Nephron (organoid): ENCODE results near the gene RBM23.
"Not testable (repeated sequence)": the region's sequence is repeated elsewhere in the genome, so short reads cannot be mapped to it uniquely, and the experiment has no call there.

Experiments
- H3K27ac Mint-ChIP-seq, 3 experiments: 2 replicates each; pipeline ENCODE4 v1.8.0; 2020; ENCODE audit warnings: mixed read lengths in 3 of 3, mild to moderate bottlenecking in 2 of 3, moderate library complexity in 1 of 3
- H3K27me3 Mint-ChIP-seq: 2 replicates; pipeline ENCODE4 v1.8.0; 2021; ENCODE audit warnings: low read depth, mild to moderate bottlenecking, moderate library complexity, mixed read lengths
- H3K36me3 Mint-ChIP-seq: 2 replicates; pipeline ENCODE4 v1.8.0; 2020; ENCODE audit warnings: low read depth, mixed read lengths
- H3K4me1 Mint-ChIP-seq: 2 replicates; pipeline ENCODE4 v1.8.0; 2020; ENCODE audit warnings: mixed read lengths
- H3K4me3 Mint-ChIP-seq, 3 experiments: 2 replicates each; pipeline ENCODE4 v1.8.0; 2020; ENCODE audit warnings: mild to moderate bottlenecking in 3 of 3, mixed read lengths in 3 of 3, moderate library complexity in 2 of 3
- H3K9me3 Mint-ChIP-seq: 2 replicates; pipeline ENCODE4 v1.8.0; 2020; ENCODE audit warnings: mixed read lengths
- CTCF ChIP-seq, 3 experiments: fragments of 200-600 bp; sonication (generic); IDR thresholded peaks; one replicate each; pipeline ENCODE4 v1.5.0; 2021; ENCODE audit warnings: antibody characterized with exemption in 3 of 3; ENCODE audit not compliant: unreplicated experiment in 3 of 3

RBM23 gene

GRCh38 chr14:22952418-22952817 is 33.5 kb upstream of the RBM23 start:
- no peak overlapping the region for H3K27ac Mint-ChIP-seq
- H3K36me3 Mint-ChIP-seq = peaks cover 27% of the 10 kb centered on the region
- no peaks in the 10 kb centered on the region for H3K9me3 Mint-ChIP-seq
- TF ChIP-seq CTCF (IDR thresholded peaks at IDR 0.05; ENCODE audit: unreplicated experiment in 3 of 3) = no peak
- H3K4me3 Mint-ChIP-seq = no peak overlapping the region
- H3K4me1 Mint-ChIP-seq = peaks cover 16% of the 10 kb centered on the region
- H3K27me3 Mint-ChIP-seq = no peaks in the 10 kb centered on the region

- not testable (repeated sequence) for H3K27me3 Mint-ChIP-seq, H3K27ac Mint-ChIP-seq, H3K4me3 Mint-ChIP-seq, H3K9me3 Mint-ChIP-seq
- peaks cover 32% of the 10 kb centered on the region for H3K36me3 Mint-ChIP-seq
- peaks cover 16% of the 10 kb centered on the region for H3K4me1 Mint-ChIP-seq
Observed at GRCh38 chr14:22951795-22952194, 32.8 kb upstream of the RBM23 start.

GRCh38 chr14:22945642-22946041 is 26.7 kb upstream of the RBM23 start:
- Mint-ChIP-seq H3K27me3 (no peaks in the 10 kb centered on the region), H3K27ac (no peak overlapping the region), H3K36me3 (peaks cover 41% of the 10 kb centered on the region), H3K4me1 (no peaks in the 10 kb centered on the region), H3K4me3 (no peak overlapping the region), H3K9me3 (no peaks in the 10 kb centered on the region)
- TF ChIP-seq CTCF (IDR thresholded peaks at IDR 0.05; ENCODE audit: unreplicated experiment in 3 of 3) = no peak

GRCh38 chr14:22939684-22940083 is 20.7 kb upstream of the RBM23 start:
- peaks cover 22% of the 10 kb centered on the region for H3K36me3 Mint-ChIP-seq
- H3K4me3 Mint-ChIP-seq = no peak overlapping the region
- no peaks in the 10 kb centered on the region for H3K4me1 Mint-ChIP-seq
- no peaks in the 10 kb centered on the region for H3K9me3 Mint-ChIP-seq
- H3K27me3 Mint-ChIP-seq = no peaks in the 10 kb centered on the region
- TF ChIP-seq CTCF (IDR thresholded peaks at IDR 0.05; ENCODE audit: unreplicated experiment in 3 of 3) = no peak
- H3K27ac Mint-ChIP-seq = no peak overlapping the region

DNA sequence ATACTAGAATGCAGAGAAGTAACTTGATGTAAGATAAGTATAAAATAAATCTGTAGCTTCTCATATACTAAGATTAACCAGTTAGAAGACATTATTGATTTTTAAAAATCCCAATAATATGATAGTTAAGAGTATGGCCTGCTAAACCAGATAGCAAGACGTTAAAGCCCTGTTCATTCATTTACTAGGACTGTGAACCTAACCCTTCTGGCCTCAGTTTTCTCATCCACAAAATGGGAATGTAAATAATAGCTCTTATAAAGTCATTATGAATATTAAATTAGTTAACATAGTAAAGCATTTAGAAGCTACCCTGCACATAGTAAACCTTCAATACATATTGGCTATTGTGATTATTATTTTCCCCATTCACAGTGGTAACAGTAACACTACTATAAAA is 16.2 kb upstream of the RBM23 start:
- Mint-ChIP-seq H3K27ac (no peak overlapping the region), H3K4me1 (no peaks in the 10 kb centered on the region), H3K36me3 (no peaks in the 10 kb centered on the region), H3K9me3 (no peaks in the 10 kb centered on the region), H3K27me3 (no peaks in the 10 kb centered on the region), H3K4me3 (no peak overlapping the region)
- no peak for TF ChIP-seq CTCF (IDR thresholded peaks at IDR 0.05; ENCODE audit: unreplicated experiment in 3 of 3)

- Mint-ChIP-seq H3K4me3 (no peak overlapping the region), H3K27ac (peak overlapping the region in 1 of 3 experiments; percentile 2), H3K36me3 (no peaks in the 10 kb centered on the region), H3K9me3 (no peaks in the 10 kb centered on the region), H3K4me1 (peaks cover 6% of the 10 kb centered on the region), H3K27me3 (no peaks in the 10 kb centered on the region)
- no peak for TF ChIP-seq CTCF (IDR thresholded peaks at IDR 0.05; ENCODE audit: unreplicated experiment in 3 of 3)
Observed at GRCh38 chr14:22932146-22932545, 13.2 kb upstream of the RBM23 start.
